SK-N-SH (cell line): ENCODE results near the gene XCR1. TPM values are rescaled to one million over a fixed set of nuclear protein-coding genes. Genes with fewer than 3 reads are reported as not detected.
"Not testable (repeated sequence)": the region's sequence is repeated elsewhere in the genome, so short reads cannot be mapped to it uniquely, and the experiment has no call there.

ENCODE experiments used
- CTCF ChIA-PET: fragments of 300-600, 350-600 bp; formaldehyde crosslinking; extraction: SDS; loops from one replicate; lab custom pipeline; 2021; lab: Yijun Ruan, JAX
- POLR2A ChIA-PET: fragments of 350-600 bp; sonication (Branson Sonifier 250); formaldehyde crosslinking; extraction: SDS; loops from one replicate; lab custom pipeline; 2020; ENCODE audit warnings: antibody characterized with exemption, inconsistent platforms; lab: Yijun Ruan, JAX
- DNase-seq: peaks from one replicate; pipeline ENCODE4 v3.0.0; 2012
- H2AFZ ChIP-seq: fragments of 200-600 bp; sonication (generic); 2 replicates; pipeline ENCODE4 v1.8.1; 2016; ENCODE audit warnings: antibody characterized with exemption, mild to moderate bottlenecking, low read depth
- H3F3A ChIP-seq: fragments of 200-600 bp; sonication (generic); replicated peaks from 2 replicates; pipeline ENCODE3; 2016; ENCODE audit warnings: antibody characterized with exemption, mild to moderate bottlenecking; ENCODE audit not compliant: insufficient read depth
- H3K27ac ChIP-seq, 2 experiments: fragments of 200-500 bp in 1 of 2; fragments of 200-600 bp in 1 of 2; sonication (Bioruptor generic) in 1 of 2; sonication (generic), shearing (Covaris generic) in 1 of 2; 2 replicates each; pipeline versions ENCODE4 v1.5.1 to v1.6.1; 2014 to 2016; ENCODE audit warnings: low read depth in 2 of 2, inconsistent platforms in 1 of 2, low read length in 1 of 2, mild to moderate bottlenecking in 1 of 2, mixed read lengths in 1 of 2
- H3K27me3 ChIP-seq: fragments of 200-600 bp; sonication (generic), shearing (Covaris generic); 2 replicates; pipeline ENCODE4 v1.6.1; 2016; ENCODE audit warnings: mixed run types; ENCODE audit not compliant: insufficient read depth
- H3K36me3 ChIP-seq, 2 experiments: fragments of 200-500 bp in 1 of 2; fragments of 200-600 bp in 1 of 2; sonication (Bioruptor generic) in 1 of 2; sonication (generic) in 1 of 2; replicated peaks in 1 of 2; 2 replicates each; pipeline versions ENCODE3 to v1.5.1; 2014 to 2016; ENCODE audit warnings: low read length in 1 of 2, mild to moderate bottlenecking in 1 of 2; ENCODE audit not compliant: insufficient read depth in 2 of 2, control insufficient read depth in 1 of 2
- H3K4me1 ChIP-seq, 2 experiments: fragments of 200-500 bp in 1 of 2; fragments of 200-600 bp in 1 of 2; sonication (Bioruptor generic) in 1 of 2; sonication (generic), shearing (Covaris generic) in 1 of 2; 2 replicates each; pipeline versions ENCODE4 v1.5.1 to v1.6.1; 2014 to 2016; ENCODE audit warnings: low read depth in 1 of 2, low read length in 1 of 2, mixed run types in 1 of 2; ENCODE audit not compliant: insufficient read depth in 2 of 2, control insufficient read depth in 1 of 2
- H3K4me2 ChIP-seq: fragments of 200-600 bp; sonication (generic), shearing (Covaris generic); 2 replicates; pipeline ENCODE4 v1.6.1; 2017; ENCODE audit warnings: mixed run types
- H3K4me3 ChIP-seq, 2 experiments: fragments of 200-500 bp in 1 of 2; fragments of 200-600 bp in 1 of 2; sonication (Bioruptor generic) in 1 of 2; sonication (generic), shearing (Covaris generic) in 1 of 2; 2 replicates each; pipeline versions ENCODE4 v1.5.1 to v1.8.1; 2014 to 2016; ENCODE audit warnings: low read depth in 2 of 2, inconsistent platforms in 1 of 2, low read length in 1 of 2, mild to moderate bottlenecking in 1 of 2, mixed read lengths in 1 of 2, moderate library complexity in 1 of 2
- H3K79me2 ChIP-seq: fragments of 200-600 bp; sonication (generic); 2 replicates; pipeline ENCODE4 v1.8.1; 2017; ENCODE audit warnings: mild to moderate bottlenecking; ENCODE audit not compliant: insufficient read depth
- H3K9ac ChIP-seq: fragments of 200-600 bp; sonication (generic); 2 replicates; pipeline ENCODE4 v1.6.1; 2017; ENCODE audit warnings: mixed run types
- H3K9me2 ChIP-seq: fragments of 200-600 bp; sonication (generic); 2 replicates; pipeline ENCODE4 v1.6.1; 2017; ENCODE audit warnings: mixed run types
- H3K9me3 ChIP-seq: fragments of 200-600 bp; sonication (generic); 2 replicates; pipeline ENCODE4 v1.6.1; 2017; ENCODE audit warnings: mixed run types, mild to moderate bottlenecking, moderate library complexity
- H4K20me1 ChIP-seq: fragments of 200-600 bp; sonication (generic); 2 replicates; pipeline ENCODE4 v1.6.1; 2017; ENCODE audit warnings: mild to moderate bottlenecking, mixed run types; ENCODE audit not compliant: insufficient read depth
- CHD2 ChIP-seq: fragments of 150-350 bp; IDR thresholded peaks from 2 replicates; pipeline ENCODE4 v1.6.1; 2018; ENCODE audit warnings: low read length; ENCODE audit not compliant: partially characterized antibody
- ELF1 ChIP-seq: IDR thresholded peaks from 2 replicates; pipeline ENCODE4 v1.4.0; 2012
- FOSL2 ChIP-seq: IDR thresholded peaks from 2 replicates; pipeline ENCODE4 v1.4.0; 2012; ENCODE audit warnings: low read depth, mild to moderate bottlenecking, moderate library complexity, borderline replicate concordance
- FOXM1 ChIP-seq: IDR thresholded peaks from 2 replicates; pipeline ENCODE4 v1.4.0; 2012; ENCODE audit warnings: low read depth, mild to moderate bottlenecking
- GABPA ChIP-seq: IDR thresholded peaks from 2 replicates; pipeline ENCODE4 v1.4.0; 2012; ENCODE audit warnings: low read depth, mild to moderate bottlenecking
- GATA2 ChIP-seq: sonication (generic); formaldehyde crosslinking; IDR thresholded peaks from 2 replicates; pipeline ENCODE4 v1.5.0; 2020; ENCODE audit warnings: mild to moderate bottlenecking, missing genetic modification reagents
- MEF2A ChIP-seq: IDR thresholded peaks from 2 replicates; pipeline ENCODE4 v1.4.0; 2012; ENCODE audit warnings: low read depth, borderline replicate concordance
- NFIC ChIP-seq: IDR thresholded peaks from 2 replicates; pipeline ENCODE4 v1.4.0; 2012; ENCODE audit warnings: borderline replicate concordance
- NRF1 ChIP-seq: IDR thresholded peaks from 2 replicates; pipeline ENCODE4 v1.6.1; 2012; ENCODE audit warnings: low read depth, mild to moderate bottlenecking, low read length
- RCOR1 ChIP-seq: fragments of 150-350 bp; IDR thresholded peaks from 2 replicates; pipeline ENCODE4 v1.6.1; 2017; ENCODE audit warnings: antibody characterized with exemption, low read length
- RFX5 ChIP-seq: IDR thresholded peaks from 2 replicates; pipeline ENCODE4 v1.6.1; 2012; ENCODE audit warnings: mild to moderate bottlenecking, improper control_type of control experiment, low read length
- RXRA ChIP-seq: IDR thresholded peaks from 2 replicates; pipeline ENCODE4 v1.4.0; 2012; ENCODE audit warnings: low read depth, mild to moderate bottlenecking, borderline replicate concordance
- SMC3 ChIP-seq: IDR thresholded peaks from 2 replicates; pipeline ENCODE4 v1.6.1; 2012; ENCODE audit warnings: low read depth, low read length, improper control_type of control experiment
- WGBS: methylation state at CpG from one replicate; pipeline ENCODE4 v1.1.6; 2017; ENCODE audit warnings: low lambda C conversion rate; 5-methylcytosine and 5-hydroxymethylcytosine counted together
- polyA plus RNA-seq, 3 experiments: library from polyadenylated mRNA; depleted of rRNA; stranded (reverse); fragments of >200 nt; gene quantifications; 2 replicates each; pipeline ENCODE4 v1.2.3, GENCODE V29; 2012
- TF ChIP-seq, protein P1 (sequence below): IDR thresholded peaks from 2 replicates; pipeline ENCODE4 v1.4.0; 2012; ENCODE audit warnings: low read depth, borderline replicate concordance
- TF ChIP-seq, protein P2 (sequence below): fragments of 150-350 bp; IDR thresholded peaks from 2 replicates; pipeline ENCODE4 v1.6.1; 2017; ENCODE audit warnings: antibody characterized with exemption, low read length, low read depth, borderline replicate concordance
- TF ChIP-seq, protein P3 (sequence below): fragments of 200-600 bp; sonication (generic); IDR thresholded peaks from 2 replicates; pipeline ENCODE4 v1.6.1; 2017; ENCODE audit warnings: antibody characterized with exemption, mild to moderate bottlenecking, moderate library complexity
- TF ChIP-seq, protein P4 (sequence below): IDR thresholded peaks from 2 replicates; pipeline ENCODE4 v1.4.0; 2012; ENCODE audit warnings: low read depth

Gene XCR1
- polyA plus RNA-seq, 1 of the 3 experiments (the other 2 are of a cell fraction) = not detected

DNA sequence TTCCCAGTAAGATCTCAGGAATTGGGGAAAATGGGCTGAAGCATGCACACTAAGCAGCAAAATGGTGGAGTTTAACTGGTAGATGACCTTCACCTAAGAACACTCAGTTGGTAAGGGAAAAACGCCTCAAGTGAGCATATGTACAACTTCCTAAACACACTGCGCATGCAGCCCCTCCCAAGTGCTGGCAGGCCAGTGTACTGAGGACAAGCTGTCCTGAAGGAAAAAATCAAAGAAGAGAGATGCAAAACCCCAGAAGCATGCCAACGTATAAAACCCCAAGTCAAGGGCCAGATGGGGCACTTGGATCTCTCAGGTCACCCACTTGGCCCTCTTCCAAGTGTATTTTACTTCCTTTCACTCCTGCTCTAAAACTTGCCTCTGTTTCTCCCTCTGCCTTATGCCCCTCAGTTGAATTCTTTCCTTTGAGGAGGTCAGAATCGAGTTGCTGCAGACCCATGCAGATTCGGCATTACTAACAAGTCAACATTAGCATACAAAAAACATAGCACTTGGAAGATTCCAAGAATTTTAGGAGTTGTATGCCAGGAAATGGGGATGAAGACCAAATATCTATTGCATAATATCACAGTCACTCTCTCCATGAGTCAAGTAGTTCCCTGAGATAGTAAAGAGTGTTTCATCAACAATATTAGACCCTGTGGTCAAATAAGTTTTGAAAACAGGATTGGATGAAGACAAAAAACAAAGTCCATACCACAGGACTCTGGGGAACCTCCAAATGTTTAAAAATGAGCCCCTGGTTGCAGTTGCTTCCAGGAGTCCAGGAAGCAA is 20.8 kb downstream of the XCR1 start:
- no peak overlapping the region for H3K9ac ChIP-seq
- H3K79me2 ChIP-seq = no peaks in the 10 kb centered on the region
- CTCF ChIA-PET = interaction anchor here (1.1 kb wide), 1 partner anchor 14 kb away, joined by 3 read pairs; no protein-coding TSS in a partner anchor
- POLR2A ChIA-PET = no interaction called here
- H2AFZ ChIP-seq = 0 out of 2 replicates have a peak overlapping the region, but pooled peaks have one; percentile 2
- no peak overlapping the region for H3K4me2 ChIP-seq
- H4K20me1 ChIP-seq = no peaks in the 10 kb centered on the region
- H3K27ac ChIP-seq = no peak overlapping the region
- TF ChIP-seq RXRA (no peak), FOXM1 (no peak), NFIC (no peak), RFX5 (no peak), GATA2 (CRISPR knock-in tag) (no peak), FOSL2 (no peak), RCOR1 (no peak), SMC3 (no peak), GABPA (no peak), MEF2A (no peak), ELF1 (no peak), NRF1 (no peak), CHD2 (no peak)
- TF ChIP-seq, protein P1, sequence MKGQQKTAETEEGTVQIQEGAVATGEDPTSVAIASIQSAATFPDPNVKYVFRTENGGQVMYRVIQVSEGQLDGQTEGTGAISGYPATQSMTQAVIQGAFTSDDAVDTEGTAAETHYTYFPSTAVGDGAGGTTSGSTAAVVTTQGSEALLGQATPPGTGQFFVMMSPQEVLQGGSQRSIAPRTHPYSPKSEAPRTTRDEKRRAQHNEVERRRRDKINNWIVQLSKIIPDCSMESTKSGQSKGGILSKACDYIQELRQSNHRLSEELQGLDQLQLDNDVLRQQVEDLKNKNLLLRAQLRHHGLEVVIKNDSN = no peak
- TF ChIP-seq, protein P2, sequence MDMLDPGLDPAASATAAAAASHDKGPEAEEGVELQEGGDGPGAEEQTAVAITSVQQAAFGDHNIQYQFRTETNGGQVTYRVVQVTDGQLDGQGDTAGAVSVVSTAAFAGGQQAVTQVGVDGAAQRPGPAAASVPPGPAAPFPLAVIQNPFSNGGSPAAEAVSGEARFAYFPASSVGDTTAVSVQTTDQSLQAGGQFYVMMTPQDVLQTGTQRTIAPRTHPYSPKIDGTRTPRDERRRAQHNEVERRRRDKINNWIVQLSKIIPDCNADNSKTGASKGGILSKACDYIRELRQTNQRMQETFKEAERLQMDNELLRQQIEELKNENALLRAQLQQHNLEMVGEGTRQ = no peak
- TF ChIP-seq, protein P3, sequence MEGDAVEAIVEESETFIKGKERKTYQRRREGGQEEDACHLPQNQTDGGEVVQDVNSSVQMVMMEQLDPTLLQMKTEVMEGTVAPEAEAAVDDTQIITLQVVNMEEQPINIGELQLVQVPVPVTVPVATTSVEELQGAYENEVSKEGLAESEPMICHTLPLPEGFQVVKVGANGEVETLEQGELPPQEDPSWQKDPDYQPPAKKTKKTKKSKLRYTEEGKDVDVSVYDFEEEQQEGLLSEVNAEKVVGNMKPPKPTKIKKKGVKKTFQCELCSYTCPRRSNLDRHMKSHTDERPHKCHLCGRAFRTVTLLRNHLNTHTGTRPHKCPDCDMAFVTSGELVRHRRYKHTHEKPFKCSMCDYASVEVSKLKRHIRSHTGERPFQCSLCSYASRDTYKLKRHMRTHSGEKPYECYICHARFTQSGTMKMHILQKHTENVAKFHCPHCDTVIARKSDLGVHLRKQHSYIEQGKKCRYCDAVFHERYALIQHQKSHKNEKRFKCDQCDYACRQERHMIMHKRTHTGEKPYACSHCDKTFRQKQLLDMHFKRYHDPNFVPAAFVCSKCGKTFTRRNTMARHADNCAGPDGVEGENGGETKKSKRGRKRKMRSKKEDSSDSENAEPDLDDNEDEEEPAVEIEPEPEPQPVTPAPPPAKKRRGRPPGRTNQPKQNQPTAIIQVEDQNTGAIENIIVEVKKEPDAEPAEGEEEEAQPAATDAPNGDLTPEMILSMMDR = no peak
- TF ChIP-seq, protein P4, sequence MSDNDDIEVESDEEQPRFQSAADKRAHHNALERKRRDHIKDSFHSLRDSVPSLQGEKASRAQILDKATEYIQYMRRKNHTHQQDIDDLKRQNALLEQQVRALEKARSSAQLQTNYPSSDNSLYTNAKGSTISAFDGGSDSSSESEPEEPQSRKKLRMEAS = no peak
- H3K36me3 ChIP-seq = no peaks in the 10 kb centered on the region
- no peaks in the 10 kb centered on the region for H3K9me3 ChIP-seq
- H3K4me3 ChIP-seq = no peak overlapping the region
- H3K9me2 ChIP-seq = no peaks in the 10 kb centered on the region
- no peaks in the 10 kb centered on the region for H3F3A ChIP-seq
- 36% methylated on average over 5 of the region's 5 CpGs for WGBS
- no peak for DNase-seq
- no peaks in the 10 kb centered on the region for H3K4me1 ChIP-seq
- peaks cover 6% of the 10 kb centered on the region; the same call in 1 of the 2 replicates for H3K27me3 ChIP-seq

DNA sequence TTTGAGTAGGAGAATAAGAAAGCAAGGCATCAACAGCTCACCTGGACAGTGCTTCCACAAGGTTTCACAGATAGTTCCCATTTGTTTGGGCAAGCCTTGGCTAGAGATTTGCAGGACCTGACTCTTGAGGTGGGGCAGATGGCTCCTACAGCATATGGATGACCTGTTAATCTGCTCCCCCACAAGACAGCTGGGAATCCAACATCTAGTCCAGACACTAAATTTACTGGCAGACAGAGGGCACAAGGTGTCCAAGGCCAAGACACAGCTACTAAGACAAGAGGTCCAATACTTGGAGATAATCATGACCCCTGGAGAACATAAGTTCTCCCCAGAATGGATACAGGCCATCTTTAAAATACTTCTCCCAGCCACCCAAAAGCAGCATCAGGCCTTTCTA is 23.6 kb downstream of the XCR1 start:
- H4K20me1 ChIP-seq, H3K27ac ChIP-seq, H3K4me2 ChIP-seq, DNase-seq, H3K27me3 ChIP-seq, H3K4me1 ChIP-seq, H3K4me3 ChIP-seq, H3K9me3 ChIP-seq, H3K9me2 ChIP-seq, POLR2A ChIA-PET, H3K9ac ChIP-seq, H3K79me2 ChIP-seq, H3K36me3 ChIP-seq, H2AFZ ChIP-seq, H3F3A ChIP-seq: not testable (repeated sequence)
- CTCF ChIA-PET = interaction anchor here (0.7 kb wide), 1 partner anchor 33 kb away, joined by 3 read pairs; no protein-coding TSS in a partner anchor
